HG02943 (cell line): Measurements from ENCODE around the gene MCM7.
"Not testable (repeated sequence)": the region's sequence is repeated elsewhere in the genome, so short reads cannot be mapped to it uniquely, and the experiment has no call there.

Experiments used
- ATAC-seq: cut with Tn5 transposase; IDR thresholded peaks from one replicate; pipeline ENCODE4 v1.9.1; 2021; ENCODE audit warnings: mild to moderate bottlenecking, low read depth, moderate library complexity; ENCODE audit not compliant: unreplicated experiment

Gene MCM7

GRCh38 chr7:100101016-100101862 is at the start of gene MCM7, which contains the start of gene AP4M1:
TSS of gene MCM7 (minus strand) at chr7:100101397. CDS start at chr7:100101294, 103 bp downstream.
TSS of gene AP4M1 (plus strand) at chr7:100101643. CDS start at chr7:100101715, 72 bp downstream.
- ATAC-seq = peak; percentile 80

DNA sequence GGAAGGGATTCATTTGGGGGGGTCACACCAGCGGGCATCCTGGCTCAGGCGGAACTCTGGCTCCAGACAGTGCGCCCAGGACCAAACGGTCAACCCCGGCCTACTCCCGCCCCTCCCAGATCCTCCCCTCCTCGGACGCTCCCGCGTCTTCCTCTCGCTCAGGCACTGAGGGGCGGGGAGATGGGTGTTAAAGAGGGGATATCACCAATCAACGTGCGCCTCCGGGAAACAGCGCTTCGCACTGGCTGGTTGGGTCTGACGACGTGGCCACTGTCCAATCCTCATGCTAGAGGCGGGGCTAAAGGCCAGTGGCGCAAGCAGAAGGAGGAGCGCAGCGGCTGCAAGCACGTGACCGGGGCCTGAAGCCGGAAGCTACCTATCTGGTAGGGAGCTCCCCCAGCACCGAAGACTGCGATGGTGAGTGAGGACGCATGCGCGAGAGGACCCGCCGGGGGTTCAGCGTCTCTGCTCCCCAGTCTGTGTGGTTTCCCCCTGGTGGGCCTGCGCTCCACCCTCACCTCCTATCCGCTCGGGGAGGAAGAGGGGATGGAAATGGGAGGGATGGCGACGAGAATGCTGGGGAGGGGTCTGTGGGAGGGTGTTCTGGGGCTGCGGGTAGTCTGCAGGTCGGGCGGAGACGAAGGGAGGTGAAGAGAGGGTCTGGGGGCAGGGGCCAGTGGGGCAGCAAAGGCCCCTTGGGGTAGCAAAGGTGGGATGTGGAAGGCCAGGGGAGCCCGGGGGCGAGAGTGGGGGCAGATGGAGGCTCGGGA is 47.5 kb upstream of the MCM7 start, which contains the start of gene LAMTOR4:
Gene LAMTOR4, plus strand, starts transcription at position 360 of the 770 bp plus-strand sequence. Its CDS starts 55 bp downstream, at position 415.
- ATAC-seq = peak; percentile 98

DNA sequence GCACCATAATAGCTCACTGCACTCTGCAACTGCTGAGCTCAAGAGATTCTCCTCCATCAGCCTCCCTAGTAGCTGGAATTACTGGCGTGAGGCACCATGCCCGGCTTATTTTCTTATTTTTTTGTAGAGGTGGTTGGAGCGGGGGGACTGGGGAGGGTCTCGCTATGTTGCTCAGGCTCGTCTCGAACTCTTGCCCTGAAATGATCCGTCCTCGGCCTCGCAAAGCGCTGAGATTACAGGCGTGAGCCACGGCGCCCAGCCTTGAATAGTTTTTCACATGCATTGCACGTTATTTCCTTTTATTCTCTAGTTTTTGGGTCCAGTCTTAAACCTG is 47.0 kb upstream of the MCM7 start:
- ATAC-seq = no peak

DNA sequence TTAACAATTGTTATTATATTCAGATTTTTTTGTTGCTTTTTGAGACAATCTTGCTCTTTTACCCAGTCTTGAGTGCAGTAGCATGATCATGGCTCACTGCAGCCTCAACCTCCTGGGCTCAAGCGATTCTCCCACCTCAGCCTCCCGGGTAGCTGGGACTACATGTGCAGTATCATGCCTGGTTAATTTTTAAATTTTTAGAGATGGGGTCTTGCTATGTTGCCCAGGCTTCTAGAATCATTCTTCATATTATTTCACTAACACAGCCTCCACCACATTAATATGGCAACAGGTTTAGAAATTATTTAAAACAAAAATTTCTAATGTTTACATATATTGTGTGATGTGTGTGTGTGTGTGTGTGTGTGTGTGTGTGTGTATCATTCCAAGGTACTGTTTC is 46.1 kb upstream of the MCM7 start:
- ATAC-seq = no peak

GRCh38 chr7:100146350-100146749 is 45.2 kb upstream of the MCM7 start:
- ATAC-seq = not testable (repeated sequence)

DNA sequence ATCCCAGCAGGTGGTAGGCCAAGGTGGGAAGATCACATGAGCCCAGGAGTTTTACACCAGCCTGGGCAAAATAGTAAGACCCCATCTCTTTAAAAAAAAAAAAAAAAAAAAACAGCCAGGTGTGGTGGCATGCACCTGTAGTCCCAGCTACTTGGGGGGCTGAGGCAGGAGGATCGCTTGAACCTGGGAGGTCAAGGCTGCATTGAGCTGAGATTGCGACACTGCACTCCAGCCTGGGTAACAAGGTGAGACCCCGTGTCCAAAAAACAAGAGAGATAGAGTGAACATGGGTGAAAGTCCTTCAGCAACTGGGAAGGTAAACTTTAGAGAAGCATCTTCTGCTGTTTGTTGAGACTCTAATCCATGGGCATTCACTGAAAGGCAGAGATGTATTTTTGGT is 41.3 kb upstream of the MCM7 start:
- no peak for ATAC-seq

GRCh38 chr7:100141555-100141949 is 40.4 kb upstream of the MCM7 start:
- no peak for ATAC-seq

- ATAC-seq = no peak
Observed at GRCh38 chr7:100137851-100138760, 36.9 kb upstream of the MCM7 start.

DNA sequence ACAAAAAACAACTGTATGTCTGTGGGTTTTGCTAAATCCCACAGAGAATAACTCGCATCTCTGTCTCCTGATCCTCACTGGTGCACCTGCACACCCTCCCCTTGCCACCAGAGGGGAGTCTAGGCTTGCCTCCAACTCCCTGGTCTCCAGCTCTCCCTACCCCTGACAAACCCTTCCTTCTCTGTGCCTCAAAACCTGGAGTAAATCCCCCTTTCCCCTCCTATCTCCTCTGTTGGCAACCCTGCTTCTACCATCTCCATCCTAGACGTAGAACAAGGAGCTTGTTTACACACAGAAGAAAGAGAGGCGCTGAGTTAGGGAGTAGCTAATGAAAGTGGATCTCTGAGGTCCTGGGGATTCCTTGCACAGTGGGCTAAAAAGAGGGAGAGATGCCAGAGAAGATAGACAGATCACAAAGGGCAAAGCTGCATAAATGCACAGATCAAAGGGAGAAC is 31.5 kb upstream of the MCM7 start:
- ATAC-seq = no peak

GRCh38 chr7:100132126-100132525 is 30.9 kb upstream of the MCM7 start:
- ATAC-seq = no peak

DNA sequence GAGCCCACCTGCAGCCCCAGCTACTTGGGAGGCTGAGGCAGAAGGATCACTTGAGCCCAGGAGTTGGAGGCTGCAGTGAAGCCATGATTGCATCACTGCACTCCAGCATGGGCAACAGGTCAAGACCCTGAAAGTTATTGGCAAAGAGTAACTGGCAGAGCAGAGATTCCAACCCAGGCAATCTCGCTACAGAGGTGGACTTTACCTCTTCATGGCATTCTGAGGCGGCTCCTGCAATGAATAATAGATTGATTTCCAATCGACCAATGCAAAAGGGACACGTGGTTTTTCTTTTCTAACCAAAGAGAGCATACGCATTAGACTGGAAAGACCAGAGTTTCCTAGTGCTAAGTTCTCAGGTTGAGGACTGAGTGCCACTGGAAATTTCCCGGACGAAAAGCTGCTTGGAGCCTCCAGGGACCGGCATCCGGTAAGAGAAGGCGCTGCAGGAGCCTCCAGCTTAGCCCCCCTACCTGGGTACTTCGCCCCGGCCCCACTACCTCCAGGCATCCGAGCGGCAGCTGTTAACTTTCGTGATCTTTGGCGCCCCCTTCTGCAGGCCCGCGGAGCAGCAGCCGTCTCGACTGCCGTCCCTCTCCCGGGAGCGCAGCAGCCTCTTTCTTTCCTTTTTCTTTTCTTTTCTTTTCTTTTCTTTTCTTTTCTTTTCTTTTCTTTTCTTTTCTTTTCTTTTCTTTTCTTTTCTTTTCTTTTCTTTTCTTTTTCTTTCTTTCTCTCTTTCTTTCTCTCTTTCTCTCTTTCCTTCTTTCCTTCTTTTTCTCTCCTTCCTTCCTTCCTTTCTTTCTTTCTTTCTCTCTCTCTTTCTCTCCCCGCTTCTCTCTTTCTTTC is 29.6 kb upstream of the MCM7 start:
- ATAC-seq = no peak

DNA sequence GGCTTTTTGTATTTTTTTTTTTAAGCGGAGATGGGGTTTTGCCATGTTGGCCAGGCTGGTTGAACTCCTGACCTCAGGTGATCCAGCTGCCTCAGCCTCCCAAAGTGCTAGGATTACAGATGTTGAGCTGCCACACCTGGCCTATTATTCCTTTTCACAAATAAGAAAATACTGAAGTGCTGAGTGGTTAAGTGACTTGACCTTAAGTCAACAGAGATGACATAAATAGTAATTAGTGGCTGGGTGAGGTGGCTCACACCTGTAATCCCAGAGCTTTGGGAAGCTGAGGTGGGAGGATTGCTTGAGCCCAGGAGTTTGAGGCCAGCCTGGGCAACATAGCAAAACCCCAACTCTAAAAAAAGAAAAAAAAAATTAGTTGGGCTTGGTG is 29.0 kb upstream of the MCM7 start:
- not testable (repeated sequence) for ATAC-seq

GRCh38 chr7:100128637-100128963 is 27.4 kb upstream of the MCM7 start:
- no peak for ATAC-seq

GRCh38 chr7:100127866-100128636 is 26.9 kb upstream of the MCM7 start:
- ATAC-seq = no peak

GRCh38 chr7:100126931-100127865 is 26.0 kb upstream of the MCM7 start, which contains the start of gene MBLAC1:
TSS of gene MBLAC1 (plus strand) at chr7:100126967. CDS start at chr7:100127396, 429 bp downstream.
- peak; percentile 53 for ATAC-seq

GRCh38 chr7:100126239-100126930 is 25.2 kb upstream of the MCM7 start:
- ATAC-seq = peak; percentile 25
